ENCODE data around the gene IQGAP1.
A peak's percentile ranks its signal among the peaks of the same experiment; 100 is the strongest.

IQGAP1 gene

DNA sequence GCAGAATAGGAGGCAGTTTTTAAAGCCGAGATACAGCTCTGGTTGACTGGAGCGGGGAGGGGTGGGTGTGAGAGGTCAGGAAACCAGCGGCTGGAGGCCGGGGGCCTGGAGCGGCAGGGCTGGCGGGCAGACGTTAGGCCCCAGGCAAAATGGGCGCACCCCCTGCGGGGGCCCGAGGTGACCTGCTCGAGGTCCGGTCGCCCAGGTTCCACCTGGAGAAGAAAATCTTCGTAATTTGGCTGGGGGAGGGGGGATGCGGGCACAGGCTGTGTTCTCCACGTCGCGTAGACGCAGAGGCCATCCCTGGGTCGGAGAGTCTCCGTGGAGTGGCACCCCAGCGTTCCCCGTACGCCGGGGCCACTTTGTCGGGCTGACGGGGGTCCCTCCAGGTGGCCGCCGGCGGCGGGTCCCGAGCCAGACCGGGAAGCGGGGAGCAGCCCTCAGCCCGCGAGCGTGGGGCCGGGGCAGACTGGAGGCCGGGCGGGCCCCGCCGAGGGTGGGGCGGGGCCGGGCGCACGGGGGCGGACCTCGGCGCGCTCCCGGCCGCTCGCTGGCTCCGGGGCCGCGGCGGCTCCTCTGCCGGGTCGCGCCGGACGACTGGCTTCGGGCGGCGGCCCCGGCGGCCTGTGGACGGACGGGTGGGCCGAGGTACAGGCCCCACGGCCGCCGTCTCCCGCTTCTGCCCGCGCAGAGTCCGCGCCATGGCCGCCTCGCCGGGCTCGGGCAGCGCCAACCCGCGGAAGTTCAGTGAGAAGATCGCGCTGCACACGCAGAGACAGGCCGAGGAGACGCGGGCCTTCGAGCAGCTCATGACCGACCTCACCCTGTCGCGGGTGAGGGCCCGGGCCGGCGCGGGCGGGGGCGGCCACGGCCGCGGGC lies 141.6 kb downstream of the IQGAP1 start, which contains the start of gene CRTC3:
Gene CRTC3 (plus strand): TSS at position 553 of the 879 bp plus-strand sequence. CDS start 149 bp downstream, at position 702.
- peak within 1 kb of the TSS; percentile 97 for H2AFZ ChIP-seq (ENCODE audit: low read length, unreplicated experiment)
- no peaks in the 10 kb centered on the region for H3K36me3 ChIP-seq (ENCODE audit: insufficient read depth, low read length)

DNA sequence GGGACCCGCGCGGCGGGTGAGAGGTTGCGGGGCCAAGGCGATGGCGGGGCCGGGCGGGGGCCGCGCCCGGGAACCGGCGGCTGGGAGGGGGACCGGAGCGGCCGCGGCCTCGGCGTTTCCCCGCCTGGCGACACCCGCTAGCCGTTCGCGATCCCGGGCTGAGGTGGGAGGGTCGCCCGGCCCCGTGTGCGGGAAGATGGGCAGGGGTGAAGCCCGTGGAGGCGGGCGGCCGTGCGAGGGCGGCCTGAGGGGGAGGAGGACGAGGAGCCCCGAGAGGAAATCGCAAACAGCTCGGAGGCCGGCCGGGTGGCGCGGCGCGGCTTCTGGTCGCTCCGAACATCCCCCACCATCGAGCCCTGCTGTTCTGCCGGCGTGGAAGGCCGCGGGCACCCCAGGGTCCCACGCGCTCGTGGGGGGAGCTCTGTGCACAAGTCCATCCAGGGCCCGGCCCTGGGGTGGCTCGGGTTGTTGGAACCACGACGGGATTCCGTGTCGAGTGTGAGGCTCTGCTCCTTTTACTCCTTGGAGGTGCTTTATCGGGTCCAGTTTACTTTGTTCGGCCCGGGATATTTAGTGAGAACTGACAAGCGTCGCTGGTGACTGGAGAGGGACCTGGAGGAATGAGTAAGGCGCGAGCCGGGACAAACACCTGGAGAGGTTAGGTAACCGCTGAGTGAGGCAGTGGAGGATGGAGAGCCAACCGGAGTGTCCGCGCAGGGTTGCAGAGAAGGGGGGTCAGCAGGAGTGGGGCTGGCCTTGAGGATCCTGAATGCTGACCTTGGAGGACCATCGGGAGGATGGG lies 142.4 kb downstream of the IQGAP1 start:
- H3K36me3 ChIP-seq (ENCODE audit: insufficient read depth, low read length) = no peaks in the 10 kb centered on the region
- peak overlapping the region; percentile 97 for H2AFZ ChIP-seq (ENCODE audit: low read length, unreplicated experiment)
- peak overlapping the region; percentile 39; the same call in 1 of the 2 replicates for H3K27ac ChIP-seq (ENCODE audit: low read depth, low read length)
- H3K79me2 ChIP-seq (ENCODE audit: control insufficient read depth, insufficient read depth, low read length, unreplicated experiment) = peaks cover 49% of the 10 kb centered on the region
- no peaks in the 10 kb centered on the region for H3K27me3 ChIP-seq (ENCODE audit: insufficient read depth, low read length)
- H3K4me1 ChIP-seq (ENCODE audit: control insufficient read depth, insufficient read depth, low read length, unreplicated experiment) = peaks cover 4% of the 10 kb centered on the region
- peak overlapping the region; percentile 94 for H3K4me3 ChIP-seq (ENCODE audit: low read depth, low read length)

More for the DNA sequence above, 141.6 kb downstream of the IQGAP1 start, which contains the start of gene CRTC3:
- peaks cover 43% of the 10 kb centered on the region for H3K79me2 ChIP-seq (ENCODE audit: control insufficient read depth, insufficient read depth, low read length, unreplicated experiment)
- peaks cover 4% of the 10 kb centered on the region for H3K4me1 ChIP-seq (ENCODE audit: control insufficient read depth, insufficient read depth, low read length, unreplicated experiment)
- no peaks in the 10 kb centered on the region for H3K27me3 ChIP-seq (ENCODE audit: insufficient read depth, low read length)
- H3K4me3 ChIP-seq (ENCODE audit: low read depth, low read length) = peak within 1 kb of the TSS; percentile 94
- peak within 1 kb of the TSS; percentile 39; the same call in 1 of the 2 replicates for H3K27ac ChIP-seq (ENCODE audit: low read depth, low read length)

DNA sequence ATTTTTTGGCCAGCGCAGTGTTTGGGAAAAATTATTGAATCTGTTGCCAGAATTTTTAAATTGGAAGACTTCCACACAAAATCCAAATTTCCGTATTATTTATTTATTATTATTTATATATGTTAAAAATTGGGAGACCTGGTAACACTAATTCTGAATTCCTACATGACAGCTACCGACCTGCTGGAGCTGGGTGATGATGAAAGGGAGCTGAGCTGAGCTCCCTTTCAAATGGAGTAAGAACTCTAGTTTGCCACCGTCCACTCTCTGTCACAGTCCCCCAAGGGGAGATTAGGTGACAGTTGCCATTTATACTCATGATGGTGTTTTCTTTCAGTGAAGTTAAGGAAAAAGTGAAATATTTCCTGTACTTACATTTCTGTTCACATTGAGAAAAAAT lies 143.1 kb downstream of the IQGAP1 start:
- H3K79me2 ChIP-seq (ENCODE audit: control insufficient read depth, insufficient read depth, low read length, unreplicated experiment) = peaks cover 56% of the 10 kb centered on the region
- no peak overlapping the region for H2AFZ ChIP-seq (ENCODE audit: low read length, unreplicated experiment)
- H3K27ac ChIP-seq (ENCODE audit: low read depth, low read length) = no peak overlapping the region

DNA sequence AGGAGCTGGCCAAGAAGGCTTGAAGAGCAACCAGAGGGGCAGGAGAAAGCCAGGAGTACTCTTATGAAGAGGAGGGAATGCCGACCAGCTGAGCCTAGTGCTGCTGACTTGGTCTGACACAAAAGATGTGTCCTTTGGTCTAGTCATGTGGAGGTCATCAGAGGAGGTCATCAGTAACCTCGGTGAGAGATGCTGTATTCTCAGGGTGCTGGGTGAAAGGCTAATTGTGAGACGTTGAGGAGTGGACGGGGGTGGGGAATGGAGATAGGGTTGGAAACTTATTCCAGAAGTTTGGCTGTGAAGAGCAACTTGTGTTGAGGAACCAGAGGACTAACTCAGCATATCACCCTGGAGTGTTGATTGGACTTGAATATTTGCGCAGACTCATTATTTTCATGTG lies 147.2 kb downstream of the IQGAP1 start:
- no peak overlapping the region for H2AFZ ChIP-seq (ENCODE audit: low read length, unreplicated experiment)
- no peaks in the 10 kb centered on the region for H3K36me3 ChIP-seq (ENCODE audit: insufficient read depth, low read length)
- no peaks in the 10 kb centered on the region for H3K27me3 ChIP-seq (ENCODE audit: insufficient read depth, low read length)
- H3K4me1 ChIP-seq (ENCODE audit: control insufficient read depth, insufficient read depth, low read length, unreplicated experiment) = peaks cover 4% of the 10 kb centered on the region
- peaks cover 66% of the 10 kb centered on the region for H3K79me2 ChIP-seq (ENCODE audit: control insufficient read depth, insufficient read depth, low read length, unreplicated experiment)
- H3K27ac ChIP-seq (ENCODE audit: low read depth, low read length) = no peak overlapping the region
- no peak overlapping the region for H3K4me3 ChIP-seq (ENCODE audit: low read depth, low read length)

More for the DNA sequence above, 143.1 kb downstream of the IQGAP1 start:
- Histone ChIP-seq H3K4me1 (ENCODE audit: control insufficient read depth, insufficient read depth, low read length, unreplicated experiment) (peaks cover 4% of the 10 kb centered on the region), H3K27me3 (ENCODE audit: insufficient read depth, low read length) (no peaks in the 10 kb centered on the region), H3K36me3 (ENCODE audit: insufficient read depth, low read length) (no peaks in the 10 kb centered on the region), H3K4me3 (ENCODE audit: low read depth, low read length) (peak overlapping the region; percentile 94)

DNA sequence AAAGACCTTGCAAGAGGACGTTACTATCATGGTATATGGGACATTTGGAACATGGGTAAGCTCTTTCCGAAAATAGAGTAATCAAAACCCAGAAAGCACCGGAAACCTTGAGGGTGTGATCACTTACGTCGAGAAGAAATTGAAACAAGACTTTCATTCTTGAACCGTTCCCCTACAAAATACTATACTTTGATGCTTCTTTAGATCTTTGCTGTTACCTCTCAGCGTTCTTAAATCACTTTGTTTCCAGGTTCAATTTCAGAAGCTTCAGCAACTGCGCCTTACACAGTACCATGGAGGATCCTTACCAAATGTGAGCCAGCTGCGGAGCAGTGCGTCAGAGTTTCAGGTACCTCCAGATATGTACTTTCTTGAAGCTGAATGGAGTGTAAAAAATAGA lies 151.7 kb downstream of the IQGAP1 start:
- peaks cover 32% of the 10 kb centered on the region for H3K79me2 ChIP-seq (ENCODE audit: control insufficient read depth, insufficient read depth, low read length, unreplicated experiment)
- no peak overlapping the region for H3K4me3 ChIP-seq (ENCODE audit: low read depth, low read length)
- H3K27ac ChIP-seq (ENCODE audit: low read depth, low read length) = no peak overlapping the region
- no peaks in the 10 kb centered on the region for H3K27me3 ChIP-seq (ENCODE audit: insufficient read depth, low read length)
- no peaks in the 10 kb centered on the region for H3K4me1 ChIP-seq (ENCODE audit: control insufficient read depth, insufficient read depth, low read length, unreplicated experiment)
- no peak overlapping the region for H2AFZ ChIP-seq (ENCODE audit: low read length, unreplicated experiment)
- no peaks in the 10 kb centered on the region; the same call in 1 of the 2 replicates for H3K36me3 ChIP-seq (ENCODE audit: insufficient read depth, low read length)

DNA sequence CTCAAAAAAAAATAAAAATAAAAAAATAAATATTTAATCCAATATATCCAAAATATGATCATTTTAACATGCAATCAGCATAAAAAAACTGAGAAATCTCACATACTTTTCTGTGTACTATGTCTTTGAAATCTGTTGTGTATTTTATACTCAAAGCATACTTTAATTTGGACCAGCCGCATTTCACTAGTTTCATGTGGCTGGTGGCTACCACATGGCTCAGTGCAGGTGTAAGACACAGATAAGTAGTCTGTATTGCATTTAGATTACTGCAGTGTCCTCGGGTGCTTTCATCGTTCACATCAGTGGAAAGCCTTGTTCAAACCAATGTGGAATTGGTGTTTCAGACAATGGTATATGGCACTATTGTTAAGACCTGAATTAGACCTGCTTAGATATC lies 152.7 kb downstream of the IQGAP1 start:
- Histone ChIP-seq H2AFZ (ENCODE audit: low read length, unreplicated experiment) (no peak overlapping the region), H3K79me2 (ENCODE audit: control insufficient read depth, insufficient read depth, low read length, unreplicated experiment) (peaks cover 24% of the 10 kb centered on the region), H3K36me3 (ENCODE audit: insufficient read depth, low read length) (no peaks in the 10 kb centered on the region; the same call in 1 of the 2 replicates)

DNA sequence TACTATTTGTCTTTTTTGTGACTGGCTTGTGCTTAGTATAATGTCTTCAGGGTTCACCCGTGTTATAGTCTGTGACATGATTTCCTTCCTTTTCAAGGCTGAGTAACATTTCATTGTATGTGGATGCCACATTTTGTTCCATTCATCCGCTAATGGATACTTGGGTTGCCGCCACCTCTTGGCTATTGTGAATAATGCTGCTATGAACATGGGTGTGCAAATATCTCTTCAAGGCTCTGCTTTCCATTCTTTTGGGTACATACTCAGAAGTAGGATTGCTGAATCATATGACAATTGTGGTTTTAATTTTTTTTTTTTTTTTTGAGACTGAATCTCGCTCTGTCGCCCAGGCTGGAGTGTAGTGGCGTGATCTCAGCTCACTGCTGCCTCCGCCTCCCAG lies 157.1 kb downstream of the IQGAP1 start:
- Histone ChIP-seq H3K27me3 (ENCODE audit: insufficient read depth, low read length) (no peaks in the 10 kb centered on the region), H3K4me1 (ENCODE audit: control insufficient read depth, insufficient read depth, low read length, unreplicated experiment) (no peaks in the 10 kb centered on the region), H3K4me3 (ENCODE audit: low read depth, low read length) (no peak overlapping the region), H3K27ac (ENCODE audit: low read depth, low read length) (no peak overlapping the region), H3K79me2 (ENCODE audit: control insufficient read depth, insufficient read depth, low read length, unreplicated experiment) (peaks cover 6% of the 10 kb centered on the region), H3K36me3 (ENCODE audit: insufficient read depth, low read length) (peaks cover 6% of the 10 kb centered on the region; the same call in 1 of the 2 replicates), H2AFZ (ENCODE audit: low read length, unreplicated experiment) (no peak overlapping the region)

More for the DNA sequence above, 152.7 kb downstream of the IQGAP1 start:
- no peak overlapping the region for H3K27ac ChIP-seq (ENCODE audit: low read depth, low read length)
- no peaks in the 10 kb centered on the region for H3K4me1 ChIP-seq (ENCODE audit: control insufficient read depth, insufficient read depth, low read length, unreplicated experiment)
- H3K27me3 ChIP-seq (ENCODE audit: insufficient read depth, low read length) = no peaks in the 10 kb centered on the region
- no peak overlapping the region for H3K4me3 ChIP-seq (ENCODE audit: low read depth, low read length)

DNA sequence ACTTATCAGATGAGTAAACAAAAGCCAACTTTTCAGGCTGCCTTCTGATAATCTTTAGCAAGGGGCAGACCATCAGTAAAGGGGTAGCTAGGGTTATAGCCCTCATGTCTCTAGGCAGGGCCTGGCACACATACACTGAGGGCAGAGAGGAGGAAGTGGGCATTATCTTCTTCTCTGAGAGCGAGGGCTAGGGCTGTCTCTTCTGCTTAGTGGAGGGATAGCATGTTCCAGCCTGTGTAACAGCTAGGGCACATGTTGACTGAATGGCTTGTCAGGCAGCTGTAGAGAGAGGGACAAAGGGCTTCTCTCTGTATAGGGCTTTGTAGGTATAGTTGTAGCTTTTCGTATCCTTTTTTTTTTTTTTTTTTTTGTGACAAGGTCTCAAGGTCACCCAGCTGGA lies 159.5 kb downstream of the IQGAP1 start:
- Histone ChIP-seq H3K4me1 (ENCODE audit: control insufficient read depth, insufficient read depth, low read length, unreplicated experiment) (peaks cover 12% of the 10 kb centered on the region), H3K27ac (ENCODE audit: low read depth, low read length) (no peak overlapping the region), H3K36me3 (ENCODE audit: insufficient read depth, low read length) (0 out of 2 replicates have a peak, but pooled peaks cover 6% of the 10 kb centered on the region), H3K27me3 (ENCODE audit: insufficient read depth, low read length) (no peaks in the 10 kb centered on the region), H3K4me3 (ENCODE audit: low read depth, low read length) (no peak overlapping the region), H3K79me2 (ENCODE audit: control insufficient read depth, insufficient read depth, low read length, unreplicated experiment) (peaks cover 7% of the 10 kb centered on the region), H2AFZ (ENCODE audit: low read length, unreplicated experiment) (no peak overlapping the region)

DNA sequence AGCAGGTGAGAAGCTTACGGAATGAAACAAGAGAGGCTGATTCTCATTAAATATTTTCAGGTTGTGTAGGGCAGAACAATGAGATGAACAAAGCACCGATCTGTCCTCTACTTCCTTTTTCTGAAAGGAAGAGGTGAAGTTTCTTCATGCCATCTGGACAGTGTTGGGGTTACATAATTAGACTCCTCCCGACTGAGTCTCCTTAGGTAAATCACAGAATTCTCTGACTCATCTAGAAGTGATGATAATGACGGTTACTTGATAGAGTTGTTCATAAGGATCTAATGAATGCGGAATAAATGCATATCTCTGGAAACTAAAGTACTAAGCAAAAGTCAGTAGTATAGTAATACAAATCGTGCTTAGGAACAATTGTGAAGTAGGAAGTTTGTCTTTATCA lies 162.9 kb downstream of the IQGAP1 start:
- Histone ChIP-seq H3K27ac (ENCODE audit: low read depth, low read length) (no peak overlapping the region), H3K79me2 (ENCODE audit: control insufficient read depth, insufficient read depth, low read length, unreplicated experiment) (peaks cover 21% of the 10 kb centered on the region), H3K27me3 (ENCODE audit: insufficient read depth, low read length) (no peaks in the 10 kb centered on the region), H2AFZ (ENCODE audit: low read length, unreplicated experiment) (no peak overlapping the region), H3K4me3 (ENCODE audit: low read depth, low read length) (no peak overlapping the region), H3K36me3 (ENCODE audit: insufficient read depth, low read length) (0 out of 2 replicates have a peak, but pooled peaks cover 6% of the 10 kb centered on the region), H3K4me1 (ENCODE audit: control insufficient read depth, insufficient read depth, low read length, unreplicated experiment) (peaks cover 26% of the 10 kb centered on the region)

Measured in ACC112 (cell line).